ENCODE measurements around the gene PI4K2A. TPM values are rescaled to one million over a fixed set of nuclear protein-coding genes. Genes with fewer than 3 reads are reported as not detected.

PI4K2A gene
- total RNA-seq, 2 donors from 2014 or later: 11.2 to 12.1 TPM

DNA sequence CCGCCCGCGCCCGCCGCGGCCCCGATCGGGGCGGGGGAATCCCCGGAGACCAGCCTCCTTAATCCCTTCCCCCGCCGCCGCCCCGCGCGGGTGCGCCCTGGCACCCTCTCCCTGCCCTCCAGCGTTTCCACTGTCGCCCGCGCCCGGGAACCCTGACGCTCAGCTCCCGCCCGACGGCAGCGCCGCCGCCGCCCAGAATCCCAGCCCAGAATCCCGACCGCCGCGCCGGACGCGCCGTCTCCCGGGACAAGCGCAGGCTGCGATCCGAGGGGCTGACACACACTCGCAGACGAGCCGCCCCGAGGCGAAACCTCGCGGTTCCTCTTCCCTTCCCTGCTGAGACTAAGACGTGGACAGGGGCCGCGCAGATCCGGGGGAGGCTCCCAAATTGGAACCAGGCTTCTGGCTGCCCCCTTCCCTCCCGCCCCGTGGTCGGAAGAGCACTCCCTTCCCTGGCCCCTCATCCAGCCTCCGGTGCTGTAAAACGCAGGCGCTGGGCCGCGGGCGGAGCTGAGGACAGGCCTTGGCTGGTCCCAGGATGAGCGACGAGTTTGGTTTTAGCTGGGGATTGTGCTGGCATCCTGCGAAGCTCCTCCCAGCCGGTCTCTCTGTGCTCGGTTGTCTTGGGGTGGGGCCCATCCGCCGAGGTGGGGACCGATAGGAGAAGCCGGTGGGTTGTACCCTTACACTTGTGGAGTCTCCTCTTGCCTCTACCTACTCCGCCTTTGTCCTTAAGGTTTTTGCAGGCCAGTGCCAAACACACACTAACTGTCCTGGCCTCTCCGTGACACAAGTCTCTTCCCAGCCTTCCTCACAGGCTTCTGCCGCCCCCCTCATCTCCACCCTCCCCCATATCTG is 74.2 kb downstream of the PI4K2A start:
- peak; percentile 73 to 79 for ATAC-seq
- intact Hi-C loops (cut with DNase I): no loop called here
- peak; percentile 85 for DNase-seq

GRCh38 chr10:97715259-97715874 is 74.9 kb downstream of the PI4K2A start:
- intact Hi-C loops (cut with DNase I): no loop called here
- ATAC-seq: no peak
- DNase-seq: no peak

DNA sequence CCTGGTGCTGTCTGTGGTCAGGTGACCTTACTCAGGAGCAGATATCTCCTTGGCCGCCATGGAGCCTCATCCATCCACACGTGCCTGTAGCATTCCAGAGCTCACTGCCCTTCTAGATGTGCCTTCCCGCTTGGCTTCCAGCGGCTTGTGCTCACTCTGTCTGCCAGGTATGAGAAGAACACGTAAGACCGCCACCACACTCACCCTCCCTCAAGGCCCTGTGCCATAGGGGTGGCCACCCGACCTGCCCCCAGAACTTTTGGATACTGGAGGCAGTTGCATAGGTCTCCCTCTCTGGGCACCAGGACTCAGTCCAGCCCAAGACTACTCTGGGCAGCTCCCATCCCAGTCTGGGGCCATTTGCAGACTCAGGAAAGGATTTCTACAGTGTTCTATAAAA is 77.2 kb downstream of the PI4K2A start:
- DNase-seq (no peak), ATAC-seq (no peak)

DNA sequence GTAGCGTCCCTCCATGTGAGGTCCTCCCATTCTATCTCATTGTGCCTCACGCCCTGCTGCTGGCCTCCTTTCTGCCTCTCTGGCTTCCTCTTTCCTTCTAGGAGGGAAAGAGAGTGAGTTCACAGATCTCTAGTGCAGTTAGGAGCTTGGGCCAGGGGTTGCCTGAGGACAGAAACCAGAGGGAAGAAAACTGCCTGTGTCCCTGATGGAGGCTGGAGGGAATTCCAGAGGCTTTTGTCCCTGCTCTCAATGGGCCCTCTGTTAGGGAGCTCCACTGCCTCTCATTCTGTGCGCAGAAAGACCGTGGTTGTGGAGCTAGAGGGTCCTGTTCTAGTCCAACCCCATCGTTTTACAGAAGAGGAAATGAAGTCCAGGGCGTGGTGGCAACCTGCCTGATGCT is 77.7 kb downstream of the PI4K2A start:
- DNase-seq (no peak), ATAC-seq (no peak)
- intact Hi-C loops (cut with DNase I): no loop called here

More for the DNA sequence above, 77.2 kb downstream of the PI4K2A start:
- intact Hi-C loops (cut with DNase I): no loop called here

DNA sequence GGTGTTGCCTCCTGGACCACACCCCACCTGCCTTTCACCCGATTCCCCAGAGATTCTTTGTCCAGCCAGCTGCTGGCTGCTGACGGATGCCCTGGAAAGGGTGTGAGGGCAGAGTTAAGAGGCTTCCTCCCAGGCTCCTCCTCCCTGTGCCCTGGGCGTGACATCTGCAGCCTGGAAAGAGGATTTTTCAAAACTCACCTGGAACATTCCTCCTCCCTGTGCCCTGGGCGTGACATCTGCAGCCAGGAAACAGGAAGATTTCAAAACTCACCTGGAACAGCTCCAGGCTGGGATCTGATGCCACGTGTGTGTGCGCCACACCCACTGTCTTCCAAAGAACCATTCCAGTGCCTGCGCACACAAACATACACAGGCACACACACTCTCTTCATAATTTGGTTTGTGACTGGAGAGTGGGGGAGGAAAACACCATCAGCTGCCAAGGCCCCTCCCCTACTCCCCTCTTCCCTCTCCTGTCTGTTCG is 78.2 kb downstream of the PI4K2A start:
- DNase-seq: peak; percentile 57
- intact Hi-C loops (cut with DNase I): no loop called here

GRCh38 chr10:97719602-97720001 is 79.1 kb downstream of the PI4K2A start:
- intact Hi-C loops (cut with DNase I): no loop called here
- ATAC-seq (no peak), DNase-seq (no peak)

More for the DNA sequence above, 78.2 kb downstream of the PI4K2A start:
- peak in 1 of 2 donors; percentile 58 for ATAC-seq

GRCh38 chr10:97721871-97722780 is 81.7 kb downstream of the PI4K2A start:
- no peak for DNase-seq
- intact Hi-C loops (cut with DNase I): no loop called here
- no peak for ATAC-seq

- ATAC-seq (no peak), DNase-seq (no peak)
- intact Hi-C loops (cut with DNase I): no loop called here
Measured at GRCh38 chr10:97723001-97723400, 82.5 kb downstream of the PI4K2A start.

GRCh38 chr10:97724341-97724941 is 84.0 kb downstream of the PI4K2A start:
- no peak for DNase-seq
- peak in 1 of 2 donors; percentile 73 for ATAC-seq
- intact Hi-C loops (cut with DNase I): no loop called here

Other genes with a start within 250 kb of the PI4K2A start
- gene RRP12, start 239.3 kb upstream of the PI4K2A start, total RNA-seq: 10 to 100 TPM in 1 of 2 donors, 1 to 10 TPM in 1; 7.6 to 27.2 TPM
- 100 to 1,000 TPM; 258 to 344 TPM for gene PGAM1, start 214.5 kb upstream of the PI4K2A start, total RNA-seq
- 10 to 100 TPM; 16.6 to 18.6 TPM for gene EXOSC1, start 194.7 kb upstream of the PI4K2A start, total RNA-seq
- 10 to 100 TPM; 26.2 to 26.5 TPM for gene ZDHHC16, start 194.5 kb upstream of the PI4K2A start, total RNA-seq
- 10 to 100 TPM; 31.9 to 34.0 TPM for gene MMS19, start 142.2 kb upstream of the PI4K2A start, total RNA-seq
- 10 to 100 TPM; 22.6 to 23.7 TPM for gene UBTD1, start 141.7 kb upstream of the PI4K2A start, total RNA-seq
- 10 to 100 TPM; 11.8 to 54.6 TPM for gene ANKRD2, start 67.9 kb upstream of the PI4K2A start, total RNA-seq
- gene HOGA1, start 56.3 kb upstream of the PI4K2A start, total RNA-seq: 10 to 100 TPM in 1 of 2 donors, 1 to 10 TPM in 1; 7.7 to 13.2 TPM
- under 1 TPM in 1 of 2 donors, not detected in 1; 0.35 TPM for gene C10orf62, start 51.0 kb upstream of the PI4K2A start, total RNA-seq
- 1 to 10 TPM; 7.0 to 8.3 TPM for gene MORN4, start 7.2 kb upstream of the PI4K2A start, total RNA-seq
- 10 to 100 TPM; 13.2 to 16.3 TPM for gene AVPI1, start 46.6 kb downstream of the PI4K2A start, total RNA-seq
- gene MARVELD1, start 73.1 kb downstream of the PI4K2A start, total RNA-seq: 10 to 100 TPM; 16.3 to 17.4 TPM
- gene ZFYVE27, start 96.5 kb downstream of the PI4K2A start, total RNA-seq: 10 to 100 TPM; 15.7 to 19.5 TPM
- 10 to 100 TPM; 38.9 to 83.6 TPM for gene SFRP5, start 131.3 kb downstream of the PI4K2A start, total RNA-seq
- gene GOLGA7B, start 209.2 kb downstream of the PI4K2A start, total RNA-seq: 1 to 10 TPM; 2.4 to 3.5 TPM